ENCODE measurements around the gene GRAP2.
"Not testable (repeated sequence)": the region's sequence is repeated elsewhere in the genome, so short reads cannot be mapped to it uniquely, and the experiment has no call there.

GRAP2 gene

GRCh38 chr22:39946126-39946502 lies 45.2 kb downstream of the GRAP2 start:
- no peak for DNase-seq (ENCODE audit: low read depth)

GRCh38 chr22:39946503-39947219 lies 45.8 kb downstream of the GRAP2 start:
- DNase-seq (ENCODE audit: low read depth) = no peak

DNA sequence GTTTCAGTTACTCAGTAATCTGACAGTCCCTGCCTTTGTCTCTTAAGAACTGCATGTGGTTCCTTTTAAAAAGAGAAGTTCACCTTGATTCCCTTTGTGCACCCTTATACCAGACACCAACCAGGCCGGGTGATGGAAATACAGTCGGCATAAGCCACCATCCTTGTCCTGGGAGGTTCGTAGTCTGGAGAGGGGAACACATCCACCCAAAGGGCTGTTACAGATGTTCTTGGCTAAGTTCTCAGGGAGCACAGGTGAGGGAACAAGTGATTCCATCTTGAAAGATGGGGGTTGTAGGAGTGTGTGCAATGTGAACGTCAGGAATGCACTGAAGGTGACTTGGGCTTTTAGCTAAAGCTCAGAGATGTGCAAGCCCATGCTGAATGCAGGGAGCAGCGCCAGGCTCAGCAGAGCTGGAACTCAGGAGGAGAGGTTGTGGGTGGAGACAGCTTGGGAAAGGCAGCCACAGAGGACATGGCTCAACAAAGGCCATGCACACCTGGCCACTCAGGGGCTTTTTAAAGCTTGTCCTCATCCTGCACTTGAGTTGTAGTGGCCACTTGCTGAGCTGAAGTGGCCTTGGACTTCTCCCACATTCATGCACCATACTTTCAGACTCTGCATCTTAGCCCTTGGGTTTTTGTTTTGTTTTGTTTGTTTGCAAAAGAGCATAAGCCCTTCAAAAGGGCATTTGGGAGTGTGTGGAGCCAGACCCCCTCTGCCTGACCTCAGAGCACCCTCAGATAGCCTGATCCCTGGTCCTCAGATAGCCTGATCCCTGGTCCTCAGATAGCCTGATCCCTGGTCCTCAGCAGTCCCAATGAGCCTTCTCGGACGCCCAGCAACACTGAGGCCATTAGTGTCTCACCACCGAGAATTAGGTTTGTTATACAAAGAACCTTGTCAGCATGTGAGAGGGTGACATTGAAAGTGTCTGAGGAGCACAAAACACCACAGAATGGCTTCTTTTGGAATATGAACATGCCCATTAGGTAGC lies 46.6 kb downstream of the GRAP2 start:
- no peak for DNase-seq (ENCODE audit: low read depth)

DNA sequence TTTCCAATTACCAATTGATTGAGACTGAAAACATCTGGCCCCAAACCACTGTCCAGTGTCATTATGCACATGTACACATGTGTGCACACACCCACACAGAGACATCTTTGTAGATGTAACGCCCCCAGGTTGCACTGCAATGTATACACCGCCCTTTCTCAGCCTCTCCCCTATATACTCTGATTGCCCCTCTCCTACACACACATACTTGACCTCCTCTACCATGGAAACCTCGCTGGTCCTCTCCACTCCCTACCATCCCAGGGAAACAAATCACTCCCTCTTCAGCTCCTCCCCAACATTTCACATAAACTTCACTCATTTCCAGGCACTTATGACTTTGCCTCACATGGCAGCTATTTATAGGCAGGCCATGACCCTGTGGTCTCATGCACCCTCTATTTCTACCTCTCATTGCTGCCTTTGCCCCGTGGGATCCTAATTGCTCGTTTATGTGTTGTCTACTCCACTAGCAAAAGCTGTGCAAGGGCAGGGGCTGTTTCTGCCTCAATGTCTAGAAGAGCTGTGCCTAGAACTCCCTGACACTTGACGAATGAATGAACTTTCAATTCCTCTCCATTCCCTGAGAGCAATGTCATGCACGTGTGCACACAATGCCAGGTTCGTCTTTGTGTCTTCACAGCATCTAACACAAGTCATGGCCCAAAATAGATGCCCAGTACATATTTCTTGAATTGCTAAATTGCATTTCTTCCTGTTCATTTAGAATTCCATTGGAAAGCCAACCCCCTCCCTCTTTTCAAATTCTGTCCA lies 49.3 kb downstream of the GRAP2 start:
- DNase-seq (ENCODE audit: low read depth) = no peak

DNA sequence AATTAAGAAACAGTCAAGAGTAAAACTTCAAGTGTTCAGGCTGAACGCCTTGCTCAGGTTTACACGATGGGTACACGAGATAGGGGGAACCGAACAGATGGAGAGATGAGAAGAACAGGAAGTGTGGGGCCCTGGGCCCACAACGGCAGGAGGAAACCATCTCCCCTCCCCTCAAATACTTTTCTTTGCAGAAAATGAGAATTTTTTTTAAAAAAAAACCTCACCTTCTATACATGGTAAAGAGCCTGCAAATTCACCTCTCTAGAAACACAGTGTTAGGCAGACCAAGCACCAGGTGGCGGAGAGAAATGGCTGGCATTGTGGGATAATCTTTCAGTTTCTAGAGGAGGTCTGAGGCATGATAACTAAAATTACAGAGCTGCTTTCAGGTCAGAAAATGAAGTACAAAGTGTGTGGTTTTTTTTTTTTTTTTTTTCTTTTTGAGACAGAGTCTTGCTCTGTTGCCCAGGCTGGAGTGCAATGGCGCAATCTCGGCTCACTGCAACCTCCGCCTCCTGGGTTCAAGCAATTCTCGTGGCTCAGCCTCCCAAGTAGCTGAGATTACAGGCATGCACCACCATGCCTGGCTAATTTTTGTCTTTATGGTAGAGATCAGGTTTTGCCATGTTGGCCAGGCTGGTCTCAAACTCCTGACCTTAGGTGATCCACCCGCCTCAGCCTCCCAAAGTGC lies 50.9 kb downstream of the GRAP2 start:
- DNase-seq (ENCODE audit: low read depth) = not testable (repeated sequence)

DNA sequence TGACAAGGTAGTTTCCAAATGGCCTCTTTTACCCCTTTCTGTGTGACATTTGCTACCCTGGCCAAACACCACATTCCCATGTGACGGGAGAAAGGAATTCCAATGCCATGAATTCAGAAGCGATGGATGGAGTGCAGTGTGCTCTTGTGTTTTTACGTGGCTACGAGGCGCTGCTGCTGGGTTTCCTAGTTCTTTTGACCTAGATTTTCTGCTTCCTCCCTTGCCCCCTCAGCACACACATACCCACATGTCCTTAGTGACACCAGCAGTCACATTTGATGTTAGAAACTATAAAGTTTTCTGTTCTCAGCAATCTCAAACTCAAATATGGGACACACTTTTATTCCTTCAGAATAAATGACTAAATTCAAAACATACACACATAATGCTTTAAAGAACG lies 51.5 kb downstream of the GRAP2 start:
- no peak for DNase-seq (ENCODE audit: low read depth)

GRCh38 chr22:39953101-39953500 lies 52.2 kb downstream of the GRAP2 start:
- no peak for DNase-seq (ENCODE audit: low read depth)

GRCh38 chr22:39954584-39955055 lies 53.7 kb downstream of the GRAP2 start:
- DNase-seq (ENCODE audit: low read depth) = no peak

DNA sequence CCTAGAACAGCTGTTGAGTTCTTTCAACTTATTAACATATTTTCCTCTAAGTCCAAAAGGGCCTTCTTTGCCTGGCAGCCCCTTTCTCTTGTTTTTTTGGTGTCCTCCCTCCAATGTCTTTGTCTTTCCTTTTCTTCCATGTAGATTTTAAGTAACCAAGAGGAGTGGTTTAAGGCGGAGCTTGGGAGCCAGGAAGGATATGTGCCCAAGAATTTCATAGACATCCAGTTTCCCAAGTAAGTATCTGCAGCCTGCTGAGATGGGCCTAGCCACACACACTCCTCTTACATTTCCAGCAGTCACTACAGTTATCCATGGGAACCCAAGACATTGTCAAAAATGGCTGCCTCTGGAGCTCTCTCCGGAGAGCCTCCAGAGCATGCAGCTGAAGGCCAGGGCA lies 54.8 kb downstream of the GRAP2 start:
- DNase-seq (ENCODE audit: low read depth) = no peak

GRCh38 chr22:39956932-39957664 lies 56.2 kb downstream of the GRAP2 start:
- no peak for DNase-seq (ENCODE audit: low read depth)

DNA sequence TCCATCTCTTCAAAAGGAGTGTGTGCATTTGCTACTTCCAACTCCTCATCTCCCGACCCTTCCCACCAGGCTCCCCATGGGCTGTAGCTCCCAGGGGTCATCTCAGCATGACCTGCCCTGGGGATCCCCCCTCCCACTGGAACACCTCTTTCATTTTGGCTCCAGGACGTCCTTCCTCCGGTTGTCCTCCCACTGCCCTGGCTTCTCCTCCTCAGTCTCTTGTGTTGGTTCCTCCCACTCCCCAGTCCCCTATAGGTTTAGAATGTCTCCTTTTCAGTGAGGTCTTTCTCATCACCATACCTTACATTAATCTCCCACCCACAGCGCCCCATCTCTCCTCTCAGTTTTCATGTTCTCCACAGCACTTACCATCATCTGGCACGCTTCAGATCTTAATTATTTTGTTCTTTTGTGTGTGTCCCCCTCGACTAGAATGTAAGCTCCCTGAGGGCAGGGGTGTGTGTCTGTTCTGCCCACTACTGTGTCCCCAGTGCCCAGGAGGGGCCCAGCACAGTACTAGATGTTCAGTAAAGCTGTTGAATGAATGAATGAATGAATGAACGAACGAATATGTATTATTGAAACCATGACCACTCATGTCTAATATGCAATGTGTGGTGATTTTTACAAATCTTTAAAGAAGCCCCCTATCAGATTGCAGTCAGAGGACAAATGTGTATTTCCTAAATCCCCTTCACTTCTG lies 57.3 kb downstream of the GRAP2 start:
- DNase-seq (ENCODE audit: low read depth) = no peak

DNA sequence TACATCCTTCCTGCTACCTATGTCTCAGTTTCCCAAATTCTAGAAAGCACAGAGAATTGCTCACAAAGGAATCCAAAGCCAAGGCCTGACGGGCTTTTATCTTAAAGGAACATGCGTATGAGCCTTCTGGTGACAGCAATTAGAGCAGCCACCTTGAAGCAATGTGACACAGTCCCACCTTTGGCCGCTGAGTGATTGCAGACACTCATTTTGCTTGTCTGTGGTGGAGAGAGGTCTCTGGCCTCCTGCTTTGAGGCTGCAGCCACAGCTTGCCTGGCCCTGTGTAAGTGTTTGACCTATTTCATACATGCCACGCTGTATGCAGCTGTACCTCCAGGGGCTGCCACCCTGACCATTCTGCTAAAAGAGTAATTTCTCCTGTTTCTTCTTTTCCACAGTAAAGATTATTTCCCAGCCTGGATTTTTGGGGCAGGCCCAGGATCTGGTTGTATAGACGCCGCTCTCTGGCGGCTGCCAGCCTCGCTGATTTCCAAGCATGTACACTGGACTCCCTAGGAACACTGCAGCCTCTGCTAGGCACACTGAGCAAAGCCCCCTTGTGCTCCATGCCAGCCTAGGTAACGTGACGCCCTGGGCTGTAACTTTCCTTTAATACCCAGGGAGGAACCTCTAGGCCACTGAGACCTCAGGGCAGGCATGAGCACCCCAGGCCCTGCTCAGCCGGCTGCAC lies 58.2 kb downstream of the GRAP2 start:
- DNase-seq (ENCODE audit: low read depth) = no peak

DNA sequence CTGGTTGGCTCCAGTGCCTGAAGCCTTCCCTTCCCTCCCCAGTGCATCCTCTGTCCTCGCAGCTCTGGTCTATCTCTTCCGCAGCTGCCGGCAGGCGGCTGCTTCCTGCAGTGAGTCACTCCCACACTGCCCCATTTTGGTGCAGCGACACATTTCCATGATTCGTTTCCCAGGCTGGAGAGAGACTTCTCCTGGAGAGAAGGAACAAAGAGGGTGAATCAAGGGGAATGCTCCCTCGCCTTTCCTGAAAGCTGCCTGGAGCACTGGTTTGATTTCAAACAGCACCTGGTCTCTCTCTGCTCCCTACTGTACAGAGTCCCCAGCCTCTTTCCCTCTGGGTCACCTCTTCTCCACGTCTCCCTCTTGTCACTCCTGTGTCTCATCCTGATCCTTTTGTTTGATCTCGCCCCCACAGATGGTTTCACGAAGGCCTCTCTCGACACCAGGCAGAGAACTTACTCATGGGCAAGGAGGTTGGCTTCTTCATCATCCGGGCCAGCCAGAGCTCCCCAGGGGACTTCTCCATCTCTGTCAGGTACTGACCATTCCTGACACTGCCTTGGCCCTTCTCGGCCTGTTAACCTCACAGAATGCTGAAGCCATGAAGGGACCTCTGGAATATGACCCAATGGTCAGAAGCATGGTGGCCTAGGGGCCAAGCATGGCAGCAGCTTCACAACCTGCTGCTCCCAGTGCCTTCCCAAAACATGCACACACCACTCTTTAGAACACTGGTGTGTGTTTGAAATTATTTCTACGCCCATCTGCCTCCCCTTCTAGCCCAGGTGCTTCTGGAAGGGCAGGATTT lies 59.0 kb downstream of the GRAP2 start, which contains the start of gene TMA7B:
TSS of gene TMA7B (plus strand) at position 758 of the 808 bp plus-strand sequence. CDS start 3,978 bp downstream, outside the sequence.
- DNase-seq (ENCODE audit: low read depth) = peak; percentile 18

DNA sequence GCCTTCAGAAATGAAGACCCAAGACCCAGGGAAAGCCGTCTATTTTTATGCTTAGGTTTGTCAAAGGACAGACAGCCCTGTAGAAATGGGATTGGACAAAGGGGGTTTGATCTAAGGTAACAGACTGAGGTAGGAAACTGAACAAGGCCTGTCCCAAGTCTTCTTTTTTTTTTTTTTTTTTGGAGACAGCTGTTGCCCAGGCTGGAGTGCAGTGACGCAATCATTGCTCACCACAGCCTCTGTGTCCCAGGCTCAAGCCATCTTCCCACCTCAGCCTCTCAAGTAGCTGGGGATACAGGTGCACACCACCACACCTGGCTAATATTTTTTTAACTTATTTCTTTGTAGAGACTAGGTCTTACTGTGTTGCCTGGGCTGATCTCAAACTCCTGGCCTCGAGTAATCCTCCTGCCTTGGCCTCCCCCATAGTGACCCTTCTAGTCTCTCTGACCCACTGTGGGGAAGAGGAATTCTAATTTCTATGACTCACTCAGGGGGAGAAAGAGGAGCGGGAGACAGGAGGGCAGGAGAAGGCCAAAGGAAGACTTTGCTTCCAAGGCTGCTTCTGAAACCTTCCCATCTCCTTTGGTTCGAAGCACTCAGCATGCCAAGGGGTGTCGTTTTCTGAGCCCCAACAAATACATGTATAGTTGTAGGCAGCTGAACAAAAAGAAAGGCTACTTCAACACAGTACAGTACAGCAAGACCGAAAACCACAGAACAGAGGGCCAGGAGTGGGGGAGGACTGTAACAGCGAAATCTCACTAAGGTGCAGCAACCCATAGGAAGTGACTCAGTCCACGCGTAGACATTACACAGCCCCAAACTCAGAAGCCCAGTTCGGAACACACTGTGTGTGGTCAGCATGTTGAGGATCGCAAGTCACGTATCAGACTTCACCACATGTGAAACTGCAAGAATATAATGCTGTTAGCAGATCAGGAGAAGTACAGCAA lies 60.2 kb downstream of the GRAP2 start:
- DNase-seq (ENCODE audit: low read depth) = no peak

DNA sequence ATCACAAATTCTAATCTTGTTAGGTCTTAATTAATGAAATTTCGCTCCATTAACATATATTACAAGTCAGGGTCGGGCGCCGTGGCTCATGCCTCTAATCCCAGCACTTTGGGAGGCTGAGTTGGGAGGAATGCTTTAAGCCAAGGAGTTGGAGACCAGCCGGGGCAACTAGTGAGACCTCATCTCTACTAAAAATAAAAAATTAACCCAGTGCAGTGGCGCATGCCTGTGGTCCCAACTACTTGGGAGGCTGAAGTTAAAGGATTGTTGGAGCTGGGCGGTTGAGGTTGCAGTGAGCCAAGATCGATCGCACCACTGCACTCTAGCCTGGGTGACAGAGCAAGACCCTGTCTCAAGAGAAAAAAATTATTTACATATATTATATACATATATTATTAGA lies 61.2 kb downstream of the GRAP2 start:
- no peak for DNase-seq (ENCODE audit: low read depth)

DNA sequence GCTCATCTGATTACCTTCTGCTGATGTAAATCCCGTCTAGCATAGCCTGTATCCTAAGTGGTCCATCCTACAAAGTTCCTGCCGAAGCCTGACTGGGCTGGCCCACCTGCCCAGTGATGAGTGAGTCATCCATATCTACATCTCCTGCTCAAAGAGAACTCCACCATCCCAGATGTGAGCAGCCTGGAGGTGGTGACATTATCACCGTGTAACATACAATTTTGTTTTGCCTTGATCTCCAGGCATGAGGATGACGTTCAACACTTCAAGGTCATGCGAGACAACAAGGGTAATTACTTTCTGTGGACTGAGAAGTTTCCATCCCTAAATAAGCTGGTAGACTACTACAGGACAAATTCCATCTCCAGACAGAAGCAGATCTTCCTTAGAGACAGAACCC lies 64.9 kb downstream of the GRAP2 start:
- no peak for DNase-seq (ENCODE audit: low read depth)

GRCh38 chr22:39966470-39966869 lies 65.6 kb downstream of the GRAP2 start:
- DNase-seq (ENCODE audit: low read depth) = no peak
